GM12801 (cell line): Measurements from ENCODE around the gene IQCK.

ENCODE experiments used
- TF ChIP-seq, protein P1 (sequence below): IDR thresholded peaks from one replicate; pipeline ENCODE4 v1.5.1; 2011; ENCODE audit warnings: control low read depth; ENCODE audit not compliant: insufficient read length; ENCODE audit errors: extremely low read depth

The IQCK gene

DNA sequence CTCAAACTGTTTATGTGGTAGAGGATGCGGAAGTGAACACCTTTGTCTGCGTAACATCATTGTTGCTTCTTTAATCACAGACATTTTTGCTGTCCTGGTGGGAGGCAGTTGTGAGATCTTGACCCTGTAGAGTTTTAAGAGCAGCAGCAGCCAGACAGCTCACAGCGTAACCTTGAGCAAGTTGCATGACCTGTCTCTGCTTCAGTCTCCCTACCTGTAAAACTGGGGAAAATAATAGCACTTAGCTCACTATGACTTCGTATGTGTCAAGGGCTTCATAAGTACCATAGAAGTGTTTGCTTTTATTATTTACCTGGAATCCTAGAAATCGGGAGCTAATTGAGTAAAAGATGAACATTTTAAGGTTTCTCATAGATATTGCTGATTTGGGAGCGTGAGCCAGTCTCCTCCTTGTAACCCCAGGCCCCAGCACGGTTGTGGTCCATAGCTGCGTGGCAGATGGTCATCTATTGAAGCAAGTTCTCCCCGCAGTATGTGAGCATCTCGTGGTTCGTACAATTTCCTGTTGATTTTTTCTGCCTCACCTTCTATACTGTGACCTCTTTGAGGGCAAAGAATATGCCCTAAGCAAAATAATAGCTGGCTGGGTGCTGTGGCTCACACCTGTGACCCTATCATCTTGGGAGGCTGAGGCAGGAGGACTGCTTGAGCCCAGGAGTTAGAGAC is 132.2 kb downstream of the IQCK start:
- TF ChIP-seq, protein P1, sequence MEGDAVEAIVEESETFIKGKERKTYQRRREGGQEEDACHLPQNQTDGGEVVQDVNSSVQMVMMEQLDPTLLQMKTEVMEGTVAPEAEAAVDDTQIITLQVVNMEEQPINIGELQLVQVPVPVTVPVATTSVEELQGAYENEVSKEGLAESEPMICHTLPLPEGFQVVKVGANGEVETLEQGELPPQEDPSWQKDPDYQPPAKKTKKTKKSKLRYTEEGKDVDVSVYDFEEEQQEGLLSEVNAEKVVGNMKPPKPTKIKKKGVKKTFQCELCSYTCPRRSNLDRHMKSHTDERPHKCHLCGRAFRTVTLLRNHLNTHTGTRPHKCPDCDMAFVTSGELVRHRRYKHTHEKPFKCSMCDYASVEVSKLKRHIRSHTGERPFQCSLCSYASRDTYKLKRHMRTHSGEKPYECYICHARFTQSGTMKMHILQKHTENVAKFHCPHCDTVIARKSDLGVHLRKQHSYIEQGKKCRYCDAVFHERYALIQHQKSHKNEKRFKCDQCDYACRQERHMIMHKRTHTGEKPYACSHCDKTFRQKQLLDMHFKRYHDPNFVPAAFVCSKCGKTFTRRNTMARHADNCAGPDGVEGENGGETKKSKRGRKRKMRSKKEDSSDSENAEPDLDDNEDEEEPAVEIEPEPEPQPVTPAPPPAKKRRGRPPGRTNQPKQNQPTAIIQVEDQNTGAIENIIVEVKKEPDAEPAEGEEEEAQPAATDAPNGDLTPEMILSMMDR: no peak

DNA sequence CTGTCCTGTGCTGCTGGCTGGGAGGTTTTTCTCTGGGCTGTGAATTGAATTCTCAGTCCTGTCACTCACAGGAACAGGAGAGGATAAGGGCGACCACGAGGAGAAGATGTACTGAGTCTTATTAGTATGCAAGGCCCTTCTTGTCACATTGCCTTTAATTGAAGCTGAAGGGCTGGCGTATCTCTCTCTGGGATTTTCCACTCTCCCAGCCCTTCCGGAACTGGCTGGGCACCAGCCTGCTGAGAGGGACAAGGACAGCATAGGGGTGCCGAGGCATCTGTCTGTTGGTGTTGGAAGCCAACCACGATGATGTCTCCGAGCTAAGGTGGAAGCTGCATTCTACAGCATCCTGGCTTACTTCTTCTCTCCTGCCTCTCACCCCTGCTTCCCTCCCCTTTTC is 133.4 kb downstream of the IQCK start:
- TF ChIP-seq, protein P1: no peak

DNA sequence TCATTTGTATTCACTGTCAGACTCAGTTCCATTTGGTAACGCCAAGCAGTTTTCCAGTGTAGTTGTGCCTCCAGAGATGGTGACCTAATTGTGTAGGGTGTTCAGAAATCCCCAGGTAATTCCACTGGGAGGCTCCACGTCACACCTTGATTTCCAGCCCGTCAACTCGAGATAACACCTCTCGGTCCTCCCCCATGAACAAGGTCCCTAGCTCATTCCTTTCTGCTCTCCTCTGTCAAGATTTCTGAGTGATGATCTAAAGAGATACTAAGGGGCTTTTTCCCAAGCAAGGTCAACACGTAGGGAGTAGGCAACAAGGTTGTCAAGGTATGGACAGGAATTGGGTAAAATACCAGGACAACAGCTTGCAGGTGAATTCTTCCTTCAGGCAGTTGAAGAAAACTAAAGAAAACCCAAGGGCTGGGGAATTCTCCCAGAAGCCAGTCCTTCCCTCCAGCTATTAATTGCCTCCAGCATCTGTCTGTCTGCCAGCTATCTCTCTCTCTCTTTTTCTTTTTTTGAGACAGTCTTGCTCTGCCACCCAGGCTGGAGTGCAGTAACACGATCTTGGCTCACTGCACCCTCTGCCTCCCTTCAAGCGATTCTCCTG is 135.2 kb downstream of the IQCK start:
- TF ChIP-seq, protein P1: no peak

DNA sequence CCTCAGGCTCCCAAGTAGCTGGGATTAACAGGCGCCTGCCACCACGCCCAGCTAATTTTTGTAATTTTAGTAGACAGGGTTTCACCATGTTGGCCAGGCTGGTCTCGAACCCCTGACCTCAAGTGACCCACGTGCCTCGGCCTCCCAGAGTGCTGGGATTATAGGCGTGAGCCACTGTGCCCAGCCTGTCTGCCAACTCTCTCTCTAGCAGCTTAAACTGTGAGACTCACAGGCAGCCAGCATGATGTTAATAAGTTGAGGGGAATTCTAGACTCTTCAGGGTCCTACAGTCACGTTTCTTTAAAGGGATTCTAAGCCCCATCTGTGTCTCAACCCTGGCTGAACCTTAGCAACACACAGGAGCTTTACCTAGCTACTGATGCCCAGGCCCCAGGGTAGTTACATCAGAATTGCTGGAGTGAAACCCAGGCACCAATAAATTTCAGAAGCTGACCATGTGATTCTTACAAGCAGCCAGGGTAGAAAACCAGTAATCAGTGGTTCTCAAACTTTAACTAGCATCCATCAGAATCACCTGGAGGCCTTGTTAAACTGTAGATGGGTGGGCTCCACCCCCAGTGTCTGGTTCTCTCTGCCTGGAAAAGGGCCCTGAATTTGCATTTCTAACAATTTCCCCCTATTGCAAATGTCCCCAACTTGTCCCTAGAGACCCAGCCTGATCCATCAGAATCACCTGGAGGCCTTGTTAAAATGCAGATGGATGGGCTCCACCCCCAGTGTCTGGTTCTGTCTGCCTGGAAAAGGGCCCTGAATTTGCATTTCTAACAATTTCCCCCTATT is 135.9 kb downstream of the IQCK start:
- TF ChIP-seq, protein P1: no peak

DNA sequence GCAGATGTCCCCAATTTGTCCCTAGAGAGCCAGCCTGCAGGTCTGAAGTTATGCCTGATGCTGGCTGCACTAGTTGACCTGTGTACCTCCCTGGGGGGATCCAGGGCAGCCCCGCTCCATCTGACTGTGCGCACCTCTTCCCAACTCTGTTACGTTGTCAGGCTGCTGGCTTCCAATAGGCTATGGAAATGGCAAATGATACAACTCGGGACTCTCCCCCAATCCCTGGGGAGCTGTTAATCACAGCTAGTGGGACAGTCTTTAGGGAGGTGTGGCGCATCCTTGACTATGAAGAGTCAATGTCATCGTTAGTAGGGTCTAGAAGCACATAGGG is 136.4 kb downstream of the IQCK start:
- TF ChIP-seq, protein P1: no peak

DNA sequence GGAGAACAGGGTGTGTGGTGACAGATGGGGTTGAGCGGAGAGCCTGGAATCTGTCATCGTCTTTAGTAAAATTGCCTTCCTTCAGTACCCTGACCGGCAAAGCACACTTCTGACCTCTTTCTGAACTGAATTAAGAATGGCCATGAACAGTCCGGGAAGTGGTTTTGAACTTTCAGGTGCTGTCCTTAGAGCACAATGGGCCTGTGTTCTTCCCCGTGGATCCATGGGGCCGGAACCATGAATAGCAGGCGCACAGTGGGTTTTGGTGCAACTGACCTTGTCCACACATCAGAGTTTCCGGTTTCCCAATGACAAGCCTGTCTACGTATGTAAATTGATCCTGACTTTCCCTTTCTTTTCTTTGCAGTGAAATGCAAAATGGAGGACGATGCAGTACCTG is 138.0 kb downstream of the IQCK start:
- TF ChIP-seq, protein P1: no peak

DNA sequence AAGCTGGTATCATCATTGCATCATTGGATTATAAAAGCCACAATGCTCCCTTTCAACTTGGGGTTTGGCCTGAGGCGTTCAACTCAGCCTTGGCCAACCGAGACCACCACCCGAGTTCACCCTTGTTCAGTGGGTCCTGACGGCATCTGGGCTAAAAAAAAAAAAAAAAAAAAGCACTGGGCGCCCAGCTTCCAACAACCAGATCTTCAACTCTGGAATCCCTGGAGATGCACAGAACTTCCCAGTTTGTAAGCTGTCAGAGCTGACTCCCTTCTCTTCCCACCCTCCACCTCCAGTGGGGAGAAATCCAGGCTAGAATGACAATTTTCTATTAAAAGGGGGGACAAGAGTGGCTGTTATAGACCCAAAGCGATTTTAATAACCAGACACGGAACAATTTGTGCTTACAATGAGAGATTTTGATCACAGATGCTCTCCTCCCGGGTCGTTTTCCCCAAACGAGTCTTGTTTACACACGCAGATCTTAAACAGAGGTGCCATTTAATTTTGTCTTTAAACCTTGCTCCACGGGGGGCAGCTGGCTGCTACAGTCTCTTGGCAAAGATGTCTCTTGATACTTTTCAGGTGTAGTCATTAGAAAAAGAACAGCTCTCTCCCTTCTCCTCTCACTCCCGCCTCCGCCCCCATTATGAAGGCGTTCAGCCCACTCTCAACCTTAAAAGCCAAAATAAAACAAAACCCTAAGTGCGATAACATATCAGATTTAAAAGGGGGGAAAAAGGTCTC is 139.7 kb downstream of the IQCK start:
- TF ChIP-seq, protein P1: no peak
